T-helper 17 cell (primary cell): ENCODE data around the gene S100A11. TPM values are rescaled to one million over a fixed set of nuclear protein-coding genes. Genes with fewer than 3 reads are reported as not detected.

Source experiments
- ATAC-seq: fragments of 150-1000 bp; cut with Tn5 transposase; 2 replicates; pipeline ENCODE4 v1.10.0; 2021; ENCODE audit warnings: mild to moderate bottlenecking, moderate library complexity
- DNase-seq, 3 donors: peaks; one replicate each; pipeline versions ENCODE4 v3.0.0 to v3.0.0-alpha.2; 2020 to 2021
- H3K9me3 ChIP-seq: one replicate; pipeline ENCODE4 v1.7.0; 2013; ENCODE audit warnings: low read length, mild to moderate bottlenecking; ENCODE audit not compliant: control insufficient read depth, poor library complexity, severe bottlenecking
- H3K27ac Mint-ChIP-seq: one replicate; pipeline ENCODE4 v1.8.0; 2022; ENCODE audit warnings: mild to moderate bottlenecking, moderate library complexity, mixed read lengths
- H3K27me3 Mint-ChIP-seq: one replicate; pipeline ENCODE4 v1.8.0; 2022; ENCODE audit warnings: mixed read lengths
- H3K36me3 Mint-ChIP-seq: one replicate; pipeline ENCODE4 v1.8.0; 2022; ENCODE audit warnings: low read depth, mixed read lengths
- H3K4me1 Mint-ChIP-seq: one replicate; pipeline ENCODE4 v1.8.0; 2022; ENCODE audit warnings: mild to moderate bottlenecking, mixed read lengths
- H3K4me3 Mint-ChIP-seq: one replicate; pipeline ENCODE4 v1.8.0; 2022; ENCODE audit warnings: mild to moderate bottlenecking, moderate library complexity, mixed read lengths
- total RNA-seq, 4 donors: library from RNA in 2 of 4; stranded (reverse) in 2 of 4; gene quantifications; one replicate each; pipeline ENCODE4 v1.2.3 and lab custom pipeline; 2022 to 2026

The S100A11 gene
- total RNA-seq, 2 donors from 2014 or later, result 76.4 to 117 TPM

DNA sequence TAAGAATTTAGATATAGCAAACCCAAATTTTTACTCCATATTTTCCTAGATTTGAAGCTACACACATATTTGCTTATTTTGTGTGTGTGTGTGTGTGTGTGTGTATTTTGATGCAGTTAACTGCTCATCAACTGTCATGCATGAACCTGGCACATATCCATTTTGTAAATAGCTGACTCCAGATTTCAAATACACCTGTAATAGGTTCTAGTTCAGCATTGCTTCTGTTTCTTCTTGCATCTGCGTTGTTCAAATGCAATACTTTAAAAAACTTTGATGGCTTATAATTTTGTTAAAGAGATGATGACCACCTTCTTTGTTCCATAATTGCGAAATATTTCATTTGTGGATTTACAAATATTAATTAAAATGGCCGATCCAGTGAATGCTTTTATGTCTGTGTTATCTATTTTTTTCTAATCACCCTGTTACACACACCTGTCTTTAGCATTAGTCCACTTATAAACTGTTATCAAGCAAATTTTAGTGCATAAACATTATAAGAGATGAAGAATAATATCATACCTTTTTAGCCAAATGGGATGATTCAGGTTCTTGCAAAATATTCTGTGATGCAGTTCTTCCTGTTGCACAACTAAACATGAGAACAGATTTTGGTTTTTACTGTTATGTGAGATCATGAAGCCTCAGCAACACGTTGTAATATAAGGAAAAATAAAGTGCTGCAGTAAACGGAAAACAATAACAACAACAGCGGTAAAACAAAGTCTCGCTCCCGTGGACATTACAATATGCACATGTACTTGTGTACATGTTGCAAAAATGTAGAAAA, 12.7 kb upstream of the S100A11 start:
- no peak for ATAC-seq
- Mint-ChIP-seq H3K4me3 (no peak overlapping the region), H3K27ac (no peak overlapping the region), H3K27me3 (peaks cover 18% of the 10 kb centered on the region), H3K4me1 (peaks cover 25% of the 10 kb centered on the region), H3K36me3 (no peaks in the 10 kb centered on the region)
- DNase-seq, result no peak
- H3K9me3 ChIP-seq, result no peaks in the 10 kb centered on the region

DNA sequence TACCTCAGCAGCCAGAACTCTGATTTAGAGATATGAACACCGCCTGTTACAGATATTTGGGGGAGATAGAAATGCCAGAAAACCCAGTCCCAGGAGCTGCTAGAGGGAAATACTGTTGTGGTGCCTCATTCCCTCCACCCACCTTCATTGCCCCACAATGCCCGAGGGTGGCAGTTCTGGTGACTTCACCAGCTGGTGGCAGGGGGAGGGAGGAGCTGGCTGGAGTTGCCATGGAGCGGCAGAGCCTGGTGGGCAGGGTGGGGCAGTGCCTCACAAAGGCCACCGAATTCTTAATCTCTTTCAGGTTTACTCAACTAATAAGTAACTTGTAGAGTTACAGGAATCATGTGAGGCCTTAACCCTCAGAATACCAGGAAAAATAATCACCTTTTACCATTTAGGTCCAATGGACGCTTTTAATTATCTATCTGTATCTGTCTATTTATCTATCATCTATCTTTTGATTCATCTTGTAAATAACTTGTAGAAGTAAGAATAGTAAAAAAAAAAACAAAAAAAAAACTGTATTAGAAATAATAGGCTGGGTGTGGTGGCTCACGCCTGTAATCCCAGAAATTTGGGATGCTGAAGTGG, 11.7 kb upstream of the S100A11 start:
- Mint-ChIP-seq H3K4me1 (peaks cover 27% of the 10 kb centered on the region), H3K4me3 (peak overlapping the region; percentile 86), H3K27me3 (peaks cover 8% of the 10 kb centered on the region), H3K27ac (peak overlapping the region; percentile 98), H3K36me3 (no peaks in the 10 kb centered on the region)
- peak in 2 of 3 donors; percentile 39 to 59 for DNase-seq
- no peaks in the 10 kb centered on the region for H3K9me3 ChIP-seq
- peak; percentile 42 for ATAC-seq

DNA sequence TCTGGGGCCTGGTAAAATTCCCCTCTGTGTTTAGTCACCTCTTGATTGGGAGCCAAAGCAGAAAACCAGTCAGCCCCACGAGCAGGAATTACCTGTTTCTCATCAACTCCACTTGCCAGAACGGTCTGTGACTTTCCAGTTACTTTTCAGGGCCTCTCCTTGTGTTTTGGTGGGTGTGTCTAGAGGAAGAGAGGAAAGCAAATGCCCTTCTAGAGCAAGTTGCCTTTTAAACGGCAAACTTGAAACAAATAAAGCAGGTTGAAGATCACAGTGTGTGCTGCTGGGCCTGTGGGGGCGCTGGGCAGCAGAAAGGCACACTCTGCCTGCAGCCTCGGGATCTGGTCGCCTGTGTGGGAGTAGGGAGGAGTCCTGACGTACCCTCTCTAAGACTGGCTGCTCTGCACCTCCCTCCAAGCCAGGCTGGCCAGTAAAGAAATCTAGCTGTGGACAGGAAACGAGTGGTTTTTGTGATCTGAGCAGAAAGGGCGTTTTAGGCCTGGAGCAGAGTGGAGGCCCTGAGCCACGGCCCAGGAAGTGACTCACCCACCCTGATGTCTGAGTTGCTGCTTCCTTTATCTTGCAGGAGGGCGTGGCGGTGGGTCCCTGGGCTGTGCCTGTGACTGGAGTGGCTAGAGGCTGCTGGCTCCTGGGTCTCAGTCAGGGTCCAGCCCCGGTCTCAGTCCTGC, 11.1 kb upstream of the S100A11 start:
- H3K27ac Mint-ChIP-seq, result peak overlapping the region; percentile 98
- peaks cover 27% of the 10 kb centered on the region for H3K4me1 Mint-ChIP-seq
- peak overlapping the region; percentile 86 for H3K4me3 Mint-ChIP-seq
- ATAC-seq, result peak; percentile 94
- H3K9me3 ChIP-seq, result no peaks in the 10 kb centered on the region
- DNase-seq, result peak; percentile 67 to 79 (median 70)
- H3K27me3 Mint-ChIP-seq, result peaks cover 5% of the 10 kb centered on the region
- H3K36me3 Mint-ChIP-seq, result no peaks in the 10 kb centered on the region

DNA sequence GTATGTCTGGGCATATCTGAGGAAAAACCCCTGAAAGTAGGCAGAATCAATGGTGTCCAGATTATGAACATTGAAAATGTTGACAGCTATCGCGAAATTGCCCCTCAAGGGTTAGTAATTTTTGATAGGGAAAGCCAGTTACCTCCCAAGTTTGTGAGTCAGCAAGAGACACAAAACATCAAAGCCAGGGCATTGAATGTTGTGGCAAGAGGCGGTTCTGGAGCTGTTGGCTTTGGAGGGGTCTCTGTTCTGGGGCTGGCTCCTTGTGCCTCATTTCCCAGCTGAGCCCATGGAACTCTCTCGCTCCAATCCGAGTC, 10.6 kb upstream of the S100A11 start:
- H3K36me3 Mint-ChIP-seq, result no peaks in the 10 kb centered on the region
- no peaks in the 10 kb centered on the region for H3K9me3 ChIP-seq
- peaks cover 24% of the 10 kb centered on the region for H3K4me1 Mint-ChIP-seq
- ATAC-seq (peak; percentile 0), DNase-seq (peak in 1 of 3 donors; percentile 37)
- H3K27ac Mint-ChIP-seq, result peak overlapping the region; percentile 98
- H3K4me3 Mint-ChIP-seq, result peak overlapping the region; percentile 86
- peaks cover under 1% of the 10 kb centered on the region for H3K27me3 Mint-ChIP-seq

DNA sequence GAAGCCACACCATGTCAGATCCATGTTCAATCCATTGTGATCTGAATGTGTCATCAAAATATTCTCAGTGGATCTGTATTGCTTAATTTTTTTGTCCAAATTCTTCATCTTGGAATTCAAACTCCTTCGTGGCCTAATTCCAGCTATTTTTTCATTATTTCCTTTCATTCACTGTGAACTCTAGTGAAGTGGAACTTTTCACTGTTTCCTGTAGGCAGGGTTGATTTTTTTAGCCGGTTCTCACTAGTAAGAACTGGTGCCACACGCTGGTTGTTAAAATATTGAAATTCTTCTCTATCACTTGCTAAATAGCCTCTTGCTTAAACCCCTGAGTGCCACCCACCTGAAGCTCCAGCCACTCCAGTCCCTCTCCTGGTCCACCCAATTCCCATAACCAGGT, 7.6 kb upstream of the S100A11 start:
- Mint-ChIP-seq H3K27me3 (no peaks in the 10 kb centered on the region), H3K36me3 (no peaks in the 10 kb centered on the region), H3K4me3 (no peak overlapping the region), H3K27ac (peak overlapping the region; percentile 6), H3K4me1 (peaks cover 20% of the 10 kb centered on the region)
- DNase-seq, result no peak
- ATAC-seq, result no peak
- no peaks in the 10 kb centered on the region for H3K9me3 ChIP-seq

DNA sequence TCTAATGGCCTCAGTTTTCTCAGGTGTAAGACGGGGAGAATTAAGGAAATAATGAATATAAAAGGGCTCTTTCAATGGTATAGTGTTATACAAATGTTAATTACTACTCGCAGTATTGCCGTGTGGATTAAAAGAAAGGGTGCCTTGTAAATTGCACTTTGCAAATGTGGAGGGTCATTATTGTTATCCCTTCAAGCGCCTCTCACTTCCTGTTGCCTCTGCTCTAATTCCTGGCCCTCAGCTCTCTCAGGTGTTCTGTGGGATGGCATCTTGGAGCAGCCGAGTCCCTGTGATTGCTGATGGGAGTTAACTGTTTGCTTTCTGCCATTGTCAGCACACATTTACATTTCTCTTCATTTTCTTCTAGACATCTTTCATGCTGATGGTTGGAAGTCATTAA, 7.1 kb upstream of the S100A11 start:
- ATAC-seq, result no peak
- Mint-ChIP-seq H3K36me3 (no peaks in the 10 kb centered on the region), H3K4me1 (peaks cover 20% of the 10 kb centered on the region), H3K4me3 (no peak overlapping the region), H3K27ac (peak overlapping the region; percentile 6), H3K27me3 (no peaks in the 10 kb centered on the region)
- H3K9me3 ChIP-seq, result no peaks in the 10 kb centered on the region
- DNase-seq, result no peak

DNA sequence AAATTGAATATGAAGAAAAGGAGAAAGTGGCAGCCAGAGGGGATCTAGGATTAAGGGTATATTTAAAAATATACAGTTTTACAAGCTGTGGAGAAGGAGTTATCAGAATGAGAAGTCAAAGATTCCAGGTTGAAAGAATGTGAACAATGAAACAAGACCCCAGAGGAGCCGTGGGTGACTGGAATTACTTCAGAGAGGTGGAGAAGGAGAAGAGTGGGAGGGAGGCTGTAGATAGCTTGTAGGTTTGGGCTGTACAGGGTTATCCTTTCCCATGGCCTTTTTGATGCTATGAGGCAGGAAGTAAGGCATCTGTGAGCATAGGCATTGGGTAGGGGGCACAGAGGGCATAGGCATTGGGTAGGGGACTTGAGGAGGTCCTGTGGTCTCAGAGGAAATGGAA, 5.2 kb upstream of the S100A11 start:
- Mint-ChIP-seq H3K27me3 (no peaks in the 10 kb centered on the region), H3K36me3 (no peaks in the 10 kb centered on the region), H3K4me1 (peaks cover 16% of the 10 kb centered on the region), H3K4me3 (no peak overlapping the region), H3K27ac (no peak overlapping the region)
- H3K9me3 ChIP-seq, result no peaks in the 10 kb centered on the region
- ATAC-seq (no peak), DNase-seq (no peak)

DNA sequence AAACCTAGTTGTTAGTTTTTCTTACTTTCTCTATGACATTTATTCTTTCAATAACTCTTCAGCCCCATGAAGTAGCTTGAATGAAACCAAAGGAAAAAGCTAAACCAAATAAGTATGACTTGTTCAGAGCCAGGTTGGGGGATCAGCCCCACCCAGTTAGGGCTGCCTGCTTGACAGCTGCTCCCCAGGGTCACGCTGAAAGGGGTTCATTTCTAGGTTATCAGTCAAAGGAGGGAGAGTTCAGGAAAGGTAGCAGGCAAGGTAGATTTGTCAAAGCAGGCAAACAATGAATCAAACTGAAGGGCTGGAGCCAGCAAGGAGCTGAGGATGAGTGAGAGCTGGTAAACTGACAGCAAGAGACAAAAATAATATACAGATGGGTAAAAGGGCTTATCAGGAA, 3.1 kb upstream of the S100A11 start:
- no peaks in the 10 kb centered on the region for H3K27me3 Mint-ChIP-seq
- no peaks in the 10 kb centered on the region for H3K9me3 ChIP-seq
- DNase-seq, result no peak
- peaks cover 4% of the 10 kb centered on the region for H3K36me3 Mint-ChIP-seq
- peaks cover 23% of the 10 kb centered on the region for H3K4me1 Mint-ChIP-seq
- no peak for ATAC-seq
- no peak overlapping the region for H3K27ac Mint-ChIP-seq
- H3K4me3 Mint-ChIP-seq, result no peak overlapping the region

DNA sequence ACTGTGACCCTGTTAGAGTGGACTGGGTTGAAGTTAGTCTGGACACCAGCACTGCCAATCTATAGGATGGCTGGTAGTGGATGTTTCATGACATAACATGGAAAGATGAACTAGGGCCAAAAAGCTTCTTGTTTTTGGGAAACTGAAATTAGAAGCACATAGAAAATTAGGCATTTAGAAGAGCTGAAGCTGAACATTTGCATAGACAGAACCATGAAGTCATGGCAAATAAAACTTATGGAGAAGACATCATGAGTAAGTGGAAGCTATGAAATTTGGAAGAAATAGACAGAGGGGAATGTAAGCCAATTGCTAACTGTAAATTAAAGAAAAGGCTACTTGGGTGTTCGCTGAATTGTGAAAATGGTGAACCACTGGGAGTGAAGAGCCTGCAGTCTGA, 2.7 kb upstream of the S100A11 start:
- Mint-ChIP-seq H3K4me1 (peaks cover 24% of the 10 kb centered on the region), H3K36me3 (peaks cover 4% of the 10 kb centered on the region)

DNA sequence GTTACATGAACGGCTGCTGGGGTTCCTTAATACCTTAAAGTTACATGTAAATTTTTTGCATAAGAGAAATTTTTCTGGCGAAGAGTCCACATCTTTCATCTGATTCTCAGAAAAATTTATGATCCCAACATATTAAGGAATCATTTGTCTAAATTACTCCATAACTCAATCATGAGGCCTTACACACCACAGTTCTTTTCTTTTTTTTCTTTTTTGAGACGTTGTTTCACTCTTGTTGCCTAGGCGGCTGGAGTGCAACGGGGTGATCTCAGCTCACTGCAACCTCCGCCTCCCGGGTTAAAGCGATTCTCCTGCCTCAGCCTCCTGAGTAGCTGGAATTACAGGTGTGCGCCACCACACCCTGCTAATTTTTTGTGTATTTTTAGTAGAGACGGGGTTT, 2.1 kb upstream of the S100A11 start:
- Mint-ChIP-seq H3K27ac (no peak overlapping the region), H3K27me3 (no peaks in the 10 kb centered on the region), H3K36me3 (peaks cover 4% of the 10 kb centered on the region), H3K4me1 (peaks cover 22% of the 10 kb centered on the region), H3K4me3 (no peak overlapping the region)
- DNase-seq (no peak), ATAC-seq (no peak)
- H3K9me3 ChIP-seq, result no peaks in the 10 kb centered on the region

More for the DNA sequence above, 2.7 kb upstream of the S100A11 start:
- no peaks in the 10 kb centered on the region for H3K27me3 Mint-ChIP-seq
- no peak overlapping the region for H3K4me3 Mint-ChIP-seq
- H3K27ac Mint-ChIP-seq, result no peak overlapping the region
- DNase-seq (no peak), ATAC-seq (no peak)
- H3K9me3 ChIP-seq, result no peaks in the 10 kb centered on the region

DNA sequence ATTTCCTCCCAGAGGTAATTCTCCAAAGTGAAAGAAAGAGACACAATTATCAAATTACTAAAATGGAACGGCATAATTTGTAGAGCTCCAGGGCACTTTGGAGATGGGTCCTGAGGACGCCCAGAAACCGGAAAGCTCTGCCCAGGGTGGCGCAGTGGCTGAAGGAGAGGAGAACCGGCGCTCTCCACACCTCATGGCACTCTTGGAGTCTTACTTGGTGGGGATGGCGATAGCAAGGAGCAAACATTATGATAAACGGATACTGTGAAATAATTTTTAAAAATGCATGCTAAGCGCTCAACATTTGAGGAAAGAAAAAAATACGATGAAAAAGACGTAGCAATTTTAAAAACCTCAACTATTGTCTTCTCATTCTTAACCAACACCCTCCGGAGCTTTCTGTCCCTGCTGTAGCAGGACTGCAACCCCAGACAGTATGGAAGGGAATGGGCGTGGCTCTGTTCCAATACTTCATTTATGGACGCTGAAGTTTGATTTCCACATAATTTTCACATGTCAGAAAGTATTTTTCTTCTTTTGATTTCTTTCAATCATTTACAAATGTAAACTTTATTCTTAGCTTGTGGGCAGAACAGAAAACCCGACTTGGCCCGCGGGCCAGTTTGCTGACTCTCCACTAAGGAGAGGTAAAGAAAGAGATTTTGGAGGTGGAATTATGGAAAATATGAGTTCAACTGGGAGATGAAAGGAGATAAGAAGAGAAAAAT, 1.1 kb downstream of the S100A11 start:
- peak overlapping the region; percentile 99 for H3K27ac Mint-ChIP-seq
- H3K9me3 ChIP-seq, result no peaks in the 10 kb centered on the region
- ATAC-seq (peak; percentile 23), DNase-seq (no peak)
- H3K4me3 Mint-ChIP-seq, result peak overlapping the region; percentile 98
- H3K4me1 Mint-ChIP-seq, result peaks cover 34% of the 10 kb centered on the region
- peaks cover 11% of the 10 kb centered on the region for H3K36me3 Mint-ChIP-seq
- no peaks in the 10 kb centered on the region for H3K27me3 Mint-ChIP-seq

DNA sequence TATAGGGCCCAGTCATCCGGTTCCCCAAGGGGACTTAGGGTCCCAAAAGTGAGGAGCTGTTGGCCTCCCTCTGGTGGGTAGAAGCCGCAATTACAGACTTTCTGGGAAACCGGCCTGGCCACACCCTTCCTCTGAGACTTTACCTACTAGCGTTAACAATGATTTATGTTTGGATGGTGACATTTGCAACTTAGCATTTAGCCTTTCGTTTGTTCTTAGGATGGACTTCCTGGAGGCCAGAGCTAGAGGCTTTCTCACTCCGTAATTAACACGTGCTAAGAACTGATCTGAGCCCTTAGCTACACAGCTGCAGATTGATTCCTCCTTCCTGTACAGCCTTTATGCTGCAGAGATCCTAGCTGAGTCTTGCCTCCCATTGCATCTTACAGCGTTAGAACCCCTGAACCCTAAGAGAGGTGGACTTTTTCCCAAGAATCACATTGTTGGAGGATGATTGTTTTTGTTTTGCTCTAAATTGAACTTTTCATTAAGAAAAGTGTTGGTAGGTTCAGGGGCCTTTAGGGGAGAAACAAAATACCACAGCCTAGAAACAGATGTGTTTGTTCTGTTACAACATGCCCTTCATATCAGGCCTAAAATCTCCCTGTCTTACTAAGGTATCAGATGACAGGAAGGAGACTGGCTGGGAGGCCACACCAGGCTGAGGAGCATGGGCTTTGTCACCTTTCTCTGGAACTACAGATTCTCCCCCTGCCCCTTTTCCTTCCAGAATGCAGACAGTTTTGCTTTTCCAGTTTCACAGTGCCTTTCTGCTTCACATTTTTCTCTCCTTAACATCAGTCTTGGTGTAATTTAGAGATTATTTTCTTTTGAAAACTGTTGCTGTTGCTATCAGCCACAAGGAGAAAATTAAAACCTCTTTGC, 1.9 kb downstream of the S100A11 start:
- ATAC-seq, result peak; percentile 87
- H3K4me3 Mint-ChIP-seq, result peak overlapping the region; percentile 98
- H3K27ac Mint-ChIP-seq, result peak overlapping the region; percentile 99
- no peaks in the 10 kb centered on the region for H3K9me3 ChIP-seq
- H3K27me3 Mint-ChIP-seq, result no peaks in the 10 kb centered on the region
- peaks cover 13% of the 10 kb centered on the region for H3K36me3 Mint-ChIP-seq
- peaks cover 38% of the 10 kb centered on the region for H3K4me1 Mint-ChIP-seq
- peak in 2 of 3 donors; percentile 56 to 57 for DNase-seq
